ENCODE measurements around the gene SLC38A8. TPM values are rescaled to one million over a fixed set of nuclear protein-coding genes. Genes with fewer than 3 reads are reported as not detected.

Gene SLC38A8
- polyA plus RNA-seq, 1 experiment, result not detected

DNA sequence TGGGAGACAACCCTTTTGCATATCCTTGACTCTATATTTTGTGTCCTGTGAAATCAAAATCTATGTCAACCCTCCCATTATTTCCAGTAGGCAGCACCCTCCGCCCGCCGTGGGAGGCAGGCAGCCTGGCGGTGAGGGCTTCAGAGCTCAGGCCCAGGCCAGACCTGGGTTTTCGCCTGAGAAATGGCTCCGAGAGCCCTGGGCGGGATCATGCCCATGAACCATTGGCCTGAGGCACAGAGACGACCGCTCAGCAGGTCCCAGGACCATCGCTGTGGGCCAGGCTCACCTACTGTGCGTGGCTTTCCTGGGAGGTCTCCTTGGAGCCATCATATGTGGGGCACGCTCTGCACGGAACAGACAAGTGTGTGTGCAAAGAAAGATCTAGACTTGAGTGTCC lies 6.3 kb upstream of the SLC38A8 start:
- peaks cover 15% of the 10 kb centered on the region for H3K27me3 ChIP-seq (ENCODE audit: control insufficient read depth, insufficient read depth, low read length)
- CTCF ChIA-PET, result interaction anchor here (1.5 kb wide), 1 partner anchor 14 kb away, joined by 3 read pairs; no protein-coding TSS in a partner anchor
- no peak overlapping the region for H3K27ac ChIP-seq (ENCODE audit: low read depth, low read length)
- TF ChIP-seq, protein P1, sequence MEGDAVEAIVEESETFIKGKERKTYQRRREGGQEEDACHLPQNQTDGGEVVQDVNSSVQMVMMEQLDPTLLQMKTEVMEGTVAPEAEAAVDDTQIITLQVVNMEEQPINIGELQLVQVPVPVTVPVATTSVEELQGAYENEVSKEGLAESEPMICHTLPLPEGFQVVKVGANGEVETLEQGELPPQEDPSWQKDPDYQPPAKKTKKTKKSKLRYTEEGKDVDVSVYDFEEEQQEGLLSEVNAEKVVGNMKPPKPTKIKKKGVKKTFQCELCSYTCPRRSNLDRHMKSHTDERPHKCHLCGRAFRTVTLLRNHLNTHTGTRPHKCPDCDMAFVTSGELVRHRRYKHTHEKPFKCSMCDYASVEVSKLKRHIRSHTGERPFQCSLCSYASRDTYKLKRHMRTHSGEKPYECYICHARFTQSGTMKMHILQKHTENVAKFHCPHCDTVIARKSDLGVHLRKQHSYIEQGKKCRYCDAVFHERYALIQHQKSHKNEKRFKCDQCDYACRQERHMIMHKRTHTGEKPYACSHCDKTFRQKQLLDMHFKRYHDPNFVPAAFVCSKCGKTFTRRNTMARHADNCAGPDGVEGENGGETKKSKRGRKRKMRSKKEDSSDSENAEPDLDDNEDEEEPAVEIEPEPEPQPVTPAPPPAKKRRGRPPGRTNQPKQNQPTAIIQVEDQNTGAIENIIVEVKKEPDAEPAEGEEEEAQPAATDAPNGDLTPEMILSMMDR (IDR thresholded peaks at IDR 0.05; ENCODE audit: low read depth, low read length), result no peak
- no peak overlapping the region for H3K4me3 ChIP-seq (ENCODE audit: low read depth, low read length)
- POLR2A ChIA-PET, result no interaction called here
- DNase-seq (ENCODE audit: low read depth, low spot score), result no peak
- H3K9me3 ChIP-seq (ENCODE audit: control insufficient read depth, insufficient read depth, low read length), result no peaks in the 10 kb centered on the region; the same call in 1 of the 2 replicates

DNA sequence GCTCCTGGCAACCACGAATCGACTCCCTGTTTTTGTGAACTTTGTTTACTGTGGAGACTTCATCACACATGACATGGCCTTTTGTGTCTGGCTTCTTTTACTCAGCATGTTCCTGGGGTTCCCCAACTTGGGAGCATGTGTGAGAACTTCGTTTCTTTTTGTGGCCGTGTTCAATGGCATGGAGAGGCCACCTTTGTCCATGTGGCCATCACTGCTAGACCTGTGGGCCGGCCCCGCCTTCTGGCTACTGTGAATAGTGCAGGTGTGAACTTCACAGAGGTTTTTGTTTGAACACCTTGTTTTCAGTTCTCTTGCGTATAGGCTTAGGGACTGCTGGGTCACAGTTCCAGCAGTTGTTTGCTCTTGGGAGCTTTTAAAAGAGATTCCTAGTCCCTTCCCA lies 5.7 kb upstream of the SLC38A8 start:
- CTCF ChIA-PET, result interaction anchor here (1.5 kb wide), 1 partner anchor 15 kb away, joined by 3 read pairs; no protein-coding TSS in a partner anchor
- Histone ChIP-seq H3K4me3 (ENCODE audit: low read depth, low read length) (no peak overlapping the region), H3K9me3 (ENCODE audit: control insufficient read depth, insufficient read depth, low read length) (no peaks in the 10 kb centered on the region; the same call in 1 of the 2 replicates), H3K27me3 (ENCODE audit: control insufficient read depth, insufficient read depth, low read length) (peaks cover 21% of the 10 kb centered on the region), H3K27ac (ENCODE audit: low read depth, low read length) (no peak overlapping the region)
- DNase-seq (ENCODE audit: low read depth, low spot score), result no peak
- POLR2A ChIA-PET, result no interaction called here
- TF ChIP-seq, protein P1 (IDR thresholded peaks at IDR 0.05; ENCODE audit: low read depth, low read length), result 0 out of 2 replicates have a peak, but pooled peaks have one; percentile 10

DNA sequence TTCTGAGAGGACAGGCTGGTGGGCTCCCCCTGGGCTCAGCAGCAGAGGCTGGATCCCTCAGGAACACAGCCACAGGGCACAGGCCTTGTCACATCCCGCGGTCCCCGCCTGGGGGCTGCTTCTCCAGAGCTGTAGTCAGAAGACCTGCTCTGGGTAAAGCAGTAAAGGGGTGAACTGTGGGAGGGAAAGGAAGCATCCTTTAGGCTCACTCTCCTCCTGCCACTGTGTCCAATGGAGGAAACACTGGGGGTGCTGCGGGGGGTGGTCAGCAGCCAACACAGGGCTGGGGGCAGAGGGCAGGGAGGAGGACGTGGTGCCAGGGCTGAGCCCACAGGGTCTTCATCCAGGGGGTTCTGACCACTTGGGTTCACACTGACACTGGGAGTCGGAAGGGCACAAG lies 5.0 kb upstream of the SLC38A8 start:
- Histone ChIP-seq H3K9me3 (ENCODE audit: control insufficient read depth, insufficient read depth, low read length) (no peaks in the 10 kb centered on the region; the same call in 1 of the 2 replicates), H3K27ac (ENCODE audit: low read depth, low read length) (no peak overlapping the region), H3K4me3 (ENCODE audit: low read depth, low read length) (no peak overlapping the region), H3K27me3 (ENCODE audit: control insufficient read depth, insufficient read depth, low read length) (peaks cover 27% of the 10 kb centered on the region)
- ChIA-PET POLR2A (no interaction called here), CTCF (interaction anchor here (1.2 kb wide), 1 partner anchor 18 kb away, joined by 3 read pairs; no protein-coding TSS in a partner anchor)
- DNase-seq (ENCODE audit: low read depth, low spot score), result no peak
- TF ChIP-seq, protein P1 (IDR thresholded peaks at IDR 0.05; ENCODE audit: low read depth, low read length), result no peak

DNA sequence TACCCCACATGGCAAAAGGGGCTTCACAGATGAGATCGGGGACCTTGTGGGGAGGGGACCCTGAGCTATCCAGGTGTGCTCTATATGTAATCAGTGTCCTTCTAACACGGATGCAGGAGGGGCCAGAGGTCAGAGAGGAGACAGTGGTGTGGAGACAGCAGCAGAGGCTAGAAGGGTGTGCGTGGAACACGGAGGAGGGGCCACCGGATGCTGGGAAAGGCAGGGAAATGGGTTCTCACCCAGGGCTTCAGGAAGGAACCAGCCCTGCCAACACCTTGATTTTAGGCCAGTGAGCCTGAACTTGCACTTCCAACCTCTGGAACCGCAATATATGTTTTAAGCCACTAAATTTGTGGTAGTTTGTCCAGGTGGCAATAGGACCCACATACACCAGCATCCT lies 4.6 kb upstream of the SLC38A8 start:
- Histone ChIP-seq H3K9me3 (ENCODE audit: control insufficient read depth, insufficient read depth, low read length) (no peaks in the 10 kb centered on the region; the same call in 1 of the 2 replicates), H3K4me3 (ENCODE audit: low read depth, low read length) (no peak overlapping the region), H3K27me3 (ENCODE audit: control insufficient read depth, insufficient read depth, low read length) (peaks cover 31% of the 10 kb centered on the region), H3K27ac (ENCODE audit: low read depth, low read length) (no peak overlapping the region)
- CTCF ChIA-PET, result interaction anchor here (0.6 to 1.2 kb wide), 2 partner anchors 19 to 22 kb away, joined by 3 read pairs; no protein-coding TSS in a partner anchor
- POLR2A ChIA-PET, result no interaction called here
- TF ChIP-seq, protein P1 (IDR thresholded peaks at IDR 0.05; ENCODE audit: low read depth, low read length), result no peak
- DNase-seq (ENCODE audit: low read depth, low spot score), result no peak

DNA sequence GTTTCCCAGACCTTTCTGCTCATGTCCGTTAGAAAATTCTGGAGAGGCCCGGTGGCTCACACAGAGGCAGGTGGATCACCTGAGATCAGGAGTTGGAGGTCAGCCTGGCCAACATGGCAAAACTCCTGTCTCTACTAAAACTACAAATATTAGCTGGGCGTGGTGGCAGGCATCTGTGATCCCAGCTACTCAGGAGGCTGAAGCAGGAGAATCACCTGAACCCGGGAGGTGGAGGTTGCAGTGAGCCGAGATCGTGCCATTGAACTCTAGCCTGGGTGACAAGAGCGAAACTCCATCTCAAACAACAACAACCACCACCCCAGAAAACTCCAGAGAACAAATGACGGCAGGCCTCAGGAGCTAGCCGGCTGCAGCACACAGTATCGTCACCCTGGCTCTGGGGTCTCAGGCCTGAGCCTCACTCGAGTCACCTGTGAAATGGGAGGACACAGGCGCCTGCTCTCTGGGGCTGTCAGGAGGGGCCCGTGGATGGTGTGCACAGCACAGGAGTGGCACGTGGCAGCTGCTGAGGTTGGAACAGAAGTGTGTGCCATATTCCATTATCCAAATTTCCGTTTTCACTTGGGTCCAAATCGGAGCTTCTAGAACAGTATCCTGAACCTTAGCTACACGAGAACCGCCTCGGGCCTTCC lies 3.3 kb upstream of the SLC38A8 start:
- CTCF ChIA-PET, result interaction anchor here (0.7 to 1.2 kb wide), 4 partner anchors 14 to 89 kb away, joined by 3 to 5 read pairs (median 4); no protein-coding TSS in a partner anchor

More for the DNA sequence above, 3.3 kb upstream of the SLC38A8 start:
- Histone ChIP-seq H3K9me3 (ENCODE audit: control insufficient read depth, insufficient read depth, low read length) (no peaks in the 10 kb centered on the region; the same call in 1 of the 2 replicates), H3K27ac (ENCODE audit: low read depth, low read length) (no peak overlapping the region), H3K27me3 (ENCODE audit: control insufficient read depth, insufficient read depth, low read length) (peaks cover 42% of the 10 kb centered on the region), H3K4me3 (ENCODE audit: low read depth, low read length) (no peak overlapping the region)
- DNase-seq (ENCODE audit: low read depth, low spot score), result no peak
- POLR2A ChIA-PET, result no interaction called here
- TF ChIP-seq, protein P1 (IDR thresholded peaks at IDR 0.05; ENCODE audit: low read depth, low read length), result no peak

Data from AG04450 (cell line).